ENCODE measurements around the gene DMD.

Gene DMD

DNA sequence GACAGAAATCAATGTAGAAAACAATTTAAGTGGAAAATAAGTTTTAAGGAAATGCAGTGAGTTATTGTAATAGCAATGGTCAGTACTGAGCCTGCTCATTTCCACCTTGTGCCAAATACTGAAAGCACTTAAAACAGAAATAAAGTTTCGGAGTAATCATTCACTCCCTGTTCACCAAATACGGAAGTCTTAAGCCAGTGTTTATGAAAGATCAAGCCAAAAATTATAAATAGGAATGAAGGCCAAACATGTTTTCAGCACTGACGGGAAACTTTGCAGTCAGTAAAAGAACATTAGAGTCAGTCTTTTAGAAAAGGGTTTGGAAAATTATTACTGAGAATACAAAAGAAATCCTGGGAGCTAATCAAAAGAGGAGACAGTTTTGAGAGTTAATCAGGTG, 178.6 kb downstream of the DMD start:
- no peak for DNase-seq (ENCODE audit: low read depth)

DNA sequence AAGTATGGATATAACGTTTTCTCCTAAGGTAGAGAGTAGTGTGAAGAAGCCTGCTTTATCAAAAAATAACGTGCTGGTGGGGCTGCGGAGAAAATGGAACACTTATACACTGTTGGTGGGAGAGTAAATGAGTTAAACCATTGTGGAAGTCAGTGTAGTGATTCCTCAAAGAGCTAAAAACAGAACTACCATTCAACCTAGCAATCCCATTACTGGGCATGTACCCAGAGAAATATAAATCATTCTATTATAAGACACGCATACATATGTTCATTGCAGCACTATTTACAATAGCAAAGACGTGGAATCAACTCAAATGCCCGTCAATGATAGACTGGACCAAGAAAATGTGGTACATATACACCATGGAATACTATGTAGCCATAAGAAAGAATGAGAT, 196.4 kb downstream of the DMD start:
- no peak for DNase-seq (ENCODE audit: low read depth)

DNA sequence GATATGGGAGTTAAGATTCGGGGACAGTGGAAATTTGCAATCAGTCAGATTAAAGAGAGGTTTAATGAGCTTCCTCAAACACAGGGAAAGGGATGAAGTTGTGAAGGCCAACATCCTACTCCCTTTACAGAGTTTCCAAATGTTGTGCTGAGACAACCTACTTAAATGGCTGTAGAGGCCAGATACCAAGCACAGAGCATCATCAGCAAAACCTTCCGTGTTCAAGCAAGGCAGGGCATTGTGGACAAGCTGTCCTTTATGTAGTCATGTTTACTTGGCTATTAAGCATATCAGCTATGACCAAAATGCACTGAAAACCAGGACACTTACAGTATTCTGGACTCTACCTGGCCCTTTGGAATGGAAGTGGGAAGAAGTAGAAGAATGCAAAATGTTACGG, 197.3 kb downstream of the DMD start:
- no peak for DNase-seq (ENCODE audit: low read depth)

- DNase-seq (ENCODE audit: low read depth), result no peak
These were observed 210.2 kb downstream of the DMD start for GRCh38 chrX:33001107-33001506.

DNA sequence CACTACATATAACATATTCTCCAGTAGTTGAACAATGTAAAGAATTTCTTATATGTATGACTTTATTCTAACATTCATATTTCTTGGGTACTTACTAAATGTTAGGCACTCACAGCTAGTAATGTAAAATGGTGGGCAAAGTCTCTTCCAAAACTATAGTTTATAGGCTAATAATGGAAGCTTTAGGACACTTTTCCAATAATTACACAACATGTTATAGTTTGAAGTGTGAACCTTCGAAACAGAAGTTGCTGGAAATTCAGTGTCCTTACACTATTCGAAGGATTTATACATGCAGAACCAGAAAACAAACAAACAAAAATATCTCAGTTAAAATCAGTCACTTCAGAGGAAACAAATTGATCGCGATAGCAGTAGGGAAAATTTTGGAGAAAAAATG, 212.6 kb downstream of the DMD start:
- DNase-seq (ENCODE audit: low read depth), result no peak

GRCh38 chrX:32995427-32995826, 215.9 kb downstream of the DMD start:
- DNase-seq (ENCODE audit: low read depth), result no peak

DNA sequence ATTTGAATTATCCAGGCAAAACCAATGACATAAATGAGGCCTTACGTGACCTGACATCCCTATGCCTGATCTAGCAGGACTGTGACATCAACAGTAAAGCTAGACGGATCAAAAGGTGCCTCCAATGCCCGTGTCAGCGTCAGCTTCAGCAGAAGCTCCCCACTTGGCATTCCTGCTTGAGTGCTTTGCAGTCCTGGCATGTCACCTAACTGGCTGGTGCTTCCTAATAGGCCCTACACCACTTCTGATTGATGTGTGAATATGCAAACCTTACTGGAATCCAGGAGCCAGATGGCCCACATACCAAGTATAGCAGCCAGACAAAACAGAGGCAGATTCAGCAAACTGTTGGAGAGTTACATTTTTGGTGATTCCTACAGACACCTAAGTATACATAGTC, 224.2 kb downstream of the DMD start:
- DNase-seq (ENCODE audit: low read depth), result no peak

DNA sequence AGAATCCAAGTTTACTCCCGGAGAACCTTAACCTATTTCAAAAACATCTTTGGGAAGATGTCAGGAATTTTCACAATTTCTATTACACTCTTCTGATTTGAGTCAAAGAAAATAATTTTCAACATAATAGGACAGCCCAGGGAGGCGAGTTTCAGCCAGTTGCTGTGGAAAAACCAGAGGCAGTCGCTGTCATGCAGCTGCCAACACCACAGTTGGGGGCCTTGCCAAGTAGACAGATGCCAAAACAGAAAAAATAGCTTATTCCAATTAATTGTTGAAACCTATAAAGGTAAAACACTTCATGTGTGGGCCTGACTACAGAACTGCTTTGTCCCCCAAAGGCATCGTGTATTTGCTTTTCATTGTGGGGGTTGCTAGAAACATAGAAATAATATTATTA, 225.8 kb downstream of the DMD start:
- DNase-seq (ENCODE audit: low read depth), result no peak

DNA sequence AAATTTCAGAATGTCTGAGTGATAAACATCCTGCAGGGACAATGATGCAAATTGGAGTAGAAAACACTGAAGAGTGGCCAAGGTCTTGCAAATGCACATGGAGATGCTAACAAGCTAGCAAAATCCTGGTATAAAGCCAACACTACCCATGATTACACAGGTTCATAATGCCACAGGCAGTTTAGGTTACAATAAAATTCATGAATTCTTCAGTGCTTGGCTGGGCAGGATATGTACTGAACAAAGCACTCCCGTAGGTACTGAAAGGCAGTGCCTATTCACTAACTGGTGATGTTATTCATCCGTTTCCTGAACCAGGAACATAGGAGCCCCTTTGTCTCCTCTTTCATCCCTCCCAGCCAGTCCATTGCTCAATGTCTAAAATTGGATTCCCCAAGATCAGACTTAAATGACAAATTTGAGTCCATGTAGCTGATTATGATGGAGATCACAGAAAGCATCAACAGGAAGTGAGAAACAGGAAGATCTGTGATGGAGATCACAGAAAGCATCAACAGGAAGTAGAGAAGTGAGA, 244.5 kb downstream of the DMD start:
- no peak for DNase-seq (ENCODE audit: low read depth)

DNA sequence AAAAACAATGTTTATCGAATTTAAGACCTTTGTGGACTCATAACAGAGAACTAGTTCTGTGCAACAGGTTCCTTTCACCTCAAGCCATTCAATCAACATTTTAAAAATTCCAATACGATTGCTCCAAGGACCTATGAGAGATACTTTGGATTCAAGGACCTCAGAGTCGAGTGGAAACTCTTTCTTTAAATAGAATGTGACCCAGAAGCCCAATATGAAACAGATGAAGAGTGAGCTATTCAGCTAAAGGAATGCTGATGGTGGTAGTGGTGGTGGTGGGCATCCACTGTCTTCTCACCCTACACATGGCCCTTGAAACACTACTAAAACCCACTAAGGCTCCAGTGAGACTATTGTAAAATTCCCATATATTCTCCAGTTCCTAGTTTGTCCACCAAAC, 257.2 kb downstream of the DMD start:
- no peak for DNase-seq (ENCODE audit: low read depth)

DNA sequence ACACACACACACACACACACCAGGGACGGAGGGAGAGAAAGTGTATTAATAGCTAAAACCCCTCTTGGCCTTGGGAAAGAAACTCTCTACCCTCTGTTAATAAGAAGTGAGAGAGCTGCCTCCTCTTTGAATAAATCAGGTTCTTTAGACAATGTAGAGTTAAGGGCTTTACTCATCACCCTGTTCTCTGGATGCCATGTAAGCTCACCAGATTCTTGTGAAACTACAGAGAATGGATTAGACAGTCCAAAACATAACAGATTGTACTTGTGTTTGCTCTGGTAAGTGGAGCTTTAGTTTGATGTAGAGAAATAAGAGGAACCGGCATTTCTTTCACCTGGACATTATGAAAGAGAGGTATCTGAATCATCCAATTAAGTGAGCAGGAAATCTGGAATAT, 263.2 kb downstream of the DMD start:
- no peak for DNase-seq (ENCODE audit: low read depth)

GRCh38 chrX:32937043-32937442, 274.3 kb downstream of the DMD start:
- no peak for DNase-seq (ENCODE audit: low read depth)

- no peak for DNase-seq (ENCODE audit: low read depth)
These were observed 277.8 kb downstream of the DMD start for GRCh38 chrX:32933548-32933947.

DNA sequence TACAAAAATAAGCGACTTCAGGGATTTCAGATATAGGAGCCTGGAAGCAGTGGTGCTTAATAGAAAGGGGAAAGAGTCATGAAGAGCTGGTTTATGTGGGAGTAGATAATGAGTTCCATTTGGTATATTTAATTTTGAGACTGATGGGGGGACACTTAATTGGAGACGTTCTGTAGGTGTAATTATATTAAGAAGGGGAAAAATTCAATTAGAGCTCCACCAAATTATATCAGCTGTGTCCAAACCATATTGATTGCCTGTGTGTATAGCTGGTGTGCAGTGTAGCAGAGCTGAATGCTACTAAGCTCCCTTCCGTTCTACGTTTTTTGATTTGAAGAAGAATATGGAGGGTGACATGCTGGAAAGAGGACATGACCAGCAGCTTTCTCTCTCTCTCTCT, 282.3 kb downstream of the DMD start:
- no peak for DNase-seq (ENCODE audit: low read depth)

- DNase-seq (ENCODE audit: low read depth), result no peak
These were observed 315.3 kb downstream of the DMD start for GRCh38 chrX:32896088-32896487.

DNA sequence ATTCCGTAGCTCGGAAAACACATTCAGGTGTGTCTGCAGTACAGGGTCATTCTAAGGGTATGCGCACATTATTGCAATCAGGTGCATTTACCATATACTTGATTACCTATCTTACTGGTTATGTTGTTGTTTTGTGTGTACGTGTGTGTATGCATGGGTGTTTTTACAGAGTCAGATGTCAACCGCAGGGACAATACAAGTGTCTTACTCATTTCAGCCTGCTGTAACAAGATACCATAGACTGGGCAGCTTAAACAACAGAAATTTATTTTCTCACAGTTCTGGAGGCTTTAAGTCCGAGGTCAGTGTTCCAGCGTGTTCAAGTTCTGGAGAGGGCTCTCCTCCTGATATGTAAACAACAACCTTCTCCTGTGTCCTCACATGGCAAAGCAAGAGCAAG, 316.7 kb downstream of the DMD start:
- no peak for DNase-seq (ENCODE audit: low read depth)

GRCh38 chrX:32893751-32894150, 317.6 kb downstream of the DMD start:
- DNase-seq (ENCODE audit: low read depth), result no peak

- DNase-seq (ENCODE audit: low read depth), result no peak
These were observed 333.8 kb downstream of the DMD start for GRCh38 chrX:32877592-32877991.

DNA sequence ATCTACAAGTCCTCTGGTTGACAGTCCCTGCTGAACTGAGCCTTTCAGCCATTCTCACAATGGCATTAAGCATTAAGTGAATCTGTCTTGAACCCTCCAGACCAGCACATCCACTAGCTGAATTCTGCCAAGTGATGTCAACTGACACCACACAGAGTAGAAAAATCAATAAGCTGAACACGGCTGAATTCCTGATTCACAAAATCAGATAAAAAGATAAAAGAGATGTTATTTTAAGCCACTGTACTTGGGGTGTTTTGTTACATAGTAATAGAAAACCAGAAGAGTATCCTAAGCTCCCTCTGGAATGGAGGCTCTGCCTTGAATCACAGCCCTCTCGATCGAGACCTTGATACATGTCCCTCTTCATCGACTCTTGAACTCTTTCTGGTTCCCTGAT, 336.5 kb downstream of the DMD start:
- no peak for DNase-seq (ENCODE audit: low read depth)

DNA sequence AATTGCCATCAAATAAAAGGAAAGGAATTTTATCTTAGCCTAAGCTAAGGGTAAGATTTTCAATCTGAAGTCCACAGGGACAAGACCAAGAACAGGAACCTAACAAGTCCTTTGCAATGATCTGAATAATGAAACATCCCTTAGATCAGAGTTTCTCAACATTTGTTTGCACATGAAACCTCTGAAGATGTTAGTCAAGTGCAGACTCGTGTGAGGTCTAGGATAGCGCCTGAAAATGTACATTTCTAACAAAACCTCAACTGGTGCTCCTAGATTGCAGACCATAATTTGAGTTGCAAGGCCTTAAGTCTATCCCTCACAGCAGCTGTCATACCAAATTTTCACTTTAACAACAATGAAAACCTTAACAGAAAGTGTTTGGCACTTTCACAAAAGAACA, 337.6 kb downstream of the DMD start:
- DNase-seq (ENCODE audit: low read depth), result no peak

GRCh38 chrX:32871636-32872035, 339.7 kb downstream of the DMD start:
- DNase-seq (ENCODE audit: low read depth), result no peak

DNA sequence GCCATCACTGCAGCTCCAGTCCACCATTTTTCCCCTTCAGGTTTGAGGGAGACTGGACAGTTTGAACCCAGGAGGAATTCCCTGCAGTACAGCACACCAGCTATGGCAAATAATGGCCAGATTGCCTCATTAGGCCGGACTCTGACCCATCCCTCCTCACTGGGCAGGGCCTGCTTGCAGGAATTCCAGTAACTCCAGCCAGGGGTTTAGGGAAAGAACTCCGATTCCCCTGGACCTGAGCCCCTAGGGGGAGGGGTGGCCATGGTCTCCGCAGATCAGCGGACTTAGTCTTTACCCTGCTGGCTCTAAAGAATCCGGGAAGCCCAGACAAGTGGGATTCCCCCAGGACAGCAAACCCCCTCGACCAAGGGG, 342.8 kb downstream of the DMD start:
- no peak for DNase-seq (ENCODE audit: low read depth)

- DNase-seq (ENCODE audit: low read depth), result no peak
These were observed 343.4 kb downstream of the DMD start for GRCh38 chrX:32867781-32868523.

DNA sequence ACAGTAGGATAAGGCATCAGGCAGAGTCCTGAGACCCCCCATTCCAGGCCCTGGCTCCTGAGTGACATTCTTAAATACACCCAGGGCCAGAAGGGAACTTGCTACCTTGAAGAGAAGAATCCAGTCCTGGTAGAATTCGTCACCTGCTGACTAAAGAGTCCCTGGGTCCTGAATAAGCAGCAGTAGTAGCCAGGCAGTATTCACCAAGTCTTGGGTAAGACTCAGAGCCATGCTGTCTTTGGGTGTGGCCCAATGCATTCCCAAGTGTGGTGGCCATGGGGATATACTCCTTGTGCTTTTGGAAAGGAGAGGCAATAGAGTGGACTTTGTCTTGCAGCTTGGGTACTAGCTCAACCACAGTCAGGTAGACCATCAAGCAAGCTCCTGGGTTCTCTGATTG, 359.1 kb downstream of the DMD start:
- DNase-seq (ENCODE audit: low read depth), result no peak

Measured in CMK (cell line).